Raji (cell line): Measurements from ENCODE around the gene FARP1.

Experiments
- POLR2A ChIP-seq: IDR thresholded peaks from 2 replicates; pipeline ENCODE4 v1.6.1; 2011; ENCODE audit warnings: low read depth, low read length, control low read depth; ENCODE audit not compliant: insufficient read depth

Gene FARP1

DNA sequence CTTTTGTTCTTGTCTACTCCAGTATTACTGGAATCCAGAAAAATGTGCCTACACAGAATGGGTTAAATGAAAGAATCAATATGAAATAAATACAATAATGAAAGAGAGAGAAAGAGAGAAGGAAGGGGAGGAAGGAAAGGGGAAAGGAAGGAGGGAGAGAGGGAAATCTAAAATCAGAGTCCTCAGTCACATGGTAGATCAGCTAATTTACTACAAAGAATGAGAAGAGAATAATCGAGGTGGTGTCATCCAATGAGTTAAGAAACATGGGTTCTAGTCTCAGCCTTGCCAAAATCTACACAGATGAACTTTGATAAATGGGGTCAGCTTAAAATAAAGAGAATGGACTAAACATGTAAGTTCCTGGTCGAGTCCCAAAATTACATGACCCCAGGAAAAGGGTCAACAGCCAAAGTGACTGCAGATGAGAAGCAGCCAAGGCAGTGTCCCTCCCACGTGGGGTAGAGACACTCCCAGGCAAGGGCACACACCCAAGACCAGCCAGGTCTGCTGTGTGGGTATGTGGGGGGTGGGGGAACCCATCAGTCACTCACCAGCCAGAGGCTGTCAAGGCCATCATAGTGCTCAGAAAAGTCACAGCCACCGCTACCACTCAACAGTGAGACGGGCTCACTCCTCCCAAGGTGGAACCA lies 330.4 kb downstream of the FARP1 start:
- TF ChIP-seq POLR2A, result no peak

DNA sequence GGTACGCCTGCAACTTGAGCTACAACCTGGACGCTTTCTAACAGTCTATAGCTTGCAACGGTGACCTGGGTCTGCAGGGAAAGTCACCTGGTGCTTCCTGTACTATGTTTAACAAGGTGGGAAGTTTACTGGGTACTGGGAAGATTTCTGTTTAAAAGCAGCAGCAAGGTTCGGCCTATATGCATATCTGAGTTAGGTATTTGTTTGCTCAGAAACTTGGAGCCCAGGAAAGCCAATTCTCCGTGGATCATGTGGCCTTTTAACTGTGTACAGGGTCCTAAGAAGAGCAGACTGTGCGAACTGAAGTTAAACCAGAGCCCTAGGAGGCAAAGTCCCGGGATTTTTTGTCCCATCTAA lies 330.9 kb downstream of the FARP1 start:
- TF ChIP-seq POLR2A, result no peak

DNA sequence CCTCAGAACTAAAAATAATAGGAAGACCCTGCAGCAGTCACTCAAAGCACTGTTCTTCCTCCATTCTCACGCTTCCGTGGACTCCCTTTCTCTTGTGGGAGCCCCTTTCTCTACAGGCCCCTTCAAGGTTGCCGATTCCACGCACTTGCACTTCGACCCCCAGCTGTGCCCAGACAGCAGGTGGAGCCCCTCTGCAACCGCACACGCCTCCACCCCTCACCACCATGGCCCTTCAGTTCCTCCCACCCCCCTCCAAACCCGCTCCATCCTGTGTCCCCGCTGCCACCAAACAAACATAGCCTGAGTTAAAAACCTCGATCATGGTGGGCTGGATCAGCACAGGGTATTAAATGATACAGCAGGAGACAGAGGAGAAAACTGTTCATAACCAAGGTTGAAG lies 331.4 kb downstream of the FARP1 start:
- no peak for TF ChIP-seq POLR2A

GRCh38 chr13:98474761-98475160 lies 331.9 kb downstream of the FARP1 start:
- no peak for TF ChIP-seq POLR2A

- TF ChIP-seq POLR2A, result no peak
These were observed 332.6 kb downstream of the FARP1 start for GRCh38 chr13:98475522-98475921.

GRCh38 chr13:98476106-98476505 lies 333.2 kb downstream of the FARP1 start:
- no peak for TF ChIP-seq POLR2A

- TF ChIP-seq POLR2A, result no peak
These were observed 333.7 kb downstream of the FARP1 start for GRCh38 chr13:98476538-98476966.

- TF ChIP-seq POLR2A, result no peak
These were observed 335.6 kb downstream of the FARP1 start for GRCh38 chr13:98478189-98479129.

DNA sequence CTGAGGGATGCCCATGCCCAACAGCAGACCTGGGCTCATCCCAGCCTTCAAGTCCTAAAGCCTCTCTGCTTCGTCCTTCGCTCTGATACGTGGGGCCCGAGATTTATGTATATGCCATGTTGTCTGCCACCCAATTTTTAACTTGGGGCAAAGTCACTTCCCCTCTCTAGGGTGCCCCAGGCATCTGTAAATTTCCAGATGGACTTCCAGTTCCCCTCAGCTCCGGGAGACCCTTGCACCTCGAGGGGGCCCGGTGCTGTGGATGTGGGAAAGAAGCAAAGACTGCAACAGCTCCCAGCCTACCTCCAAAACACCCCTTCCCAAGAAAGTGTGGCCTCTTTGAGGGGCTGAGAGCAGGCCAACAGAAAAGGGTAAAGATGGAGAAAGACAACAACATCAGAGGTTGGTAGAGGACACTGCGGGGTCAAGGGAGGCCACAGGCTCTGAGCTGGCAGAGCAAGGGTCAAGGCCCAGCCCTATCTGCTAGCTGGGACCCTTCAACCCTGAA lies 336.7 kb downstream of the FARP1 start:
- no peak for TF ChIP-seq POLR2A

DNA sequence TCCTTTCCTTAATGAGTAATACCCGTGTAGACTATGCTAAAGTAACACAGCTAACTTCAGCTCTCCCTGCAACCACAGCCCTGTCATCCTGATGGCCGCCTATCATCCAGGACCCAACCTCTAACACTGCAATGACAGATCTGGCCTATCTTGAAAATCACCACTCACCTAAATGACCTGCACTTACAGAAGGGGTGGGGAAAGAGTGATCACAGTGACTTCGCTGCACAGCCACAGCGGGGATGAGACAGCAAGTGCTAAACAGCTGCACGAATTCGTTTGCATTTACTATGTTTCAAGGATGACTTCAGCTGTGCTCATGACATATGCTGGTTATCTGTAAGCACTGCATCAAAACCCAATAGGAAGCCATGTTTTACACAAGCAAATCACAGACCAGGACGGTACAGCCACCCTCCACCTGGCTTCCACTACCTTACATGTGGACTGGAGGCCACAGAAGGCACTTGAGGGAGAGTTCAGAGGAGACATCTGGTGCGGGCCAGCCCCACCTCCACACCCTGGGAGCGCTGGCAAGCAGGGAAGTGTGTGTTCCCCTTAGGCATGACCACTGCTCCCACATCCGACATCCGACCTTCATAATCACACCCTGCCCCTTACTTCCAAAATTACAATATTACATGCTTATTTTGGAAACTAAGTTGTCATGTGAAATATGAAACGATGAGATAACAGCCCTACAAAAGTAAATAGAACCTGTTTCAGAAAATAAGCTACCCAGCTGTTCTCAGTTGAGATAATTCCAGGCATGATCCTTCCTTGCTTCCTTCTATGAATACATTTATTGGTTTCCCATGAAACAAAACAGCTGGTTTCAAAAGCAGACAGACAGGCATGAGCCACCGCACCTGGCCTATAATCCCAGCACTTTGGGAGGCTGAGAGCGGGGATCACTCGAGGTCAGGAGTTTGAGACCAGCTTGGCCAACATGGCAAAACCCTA lies 338.3 kb downstream of the FARP1 start:
- TF ChIP-seq POLR2A, result no peak

GRCh38 chr13:98482476-98483444 lies 339.9 kb downstream of the FARP1 start:
- TF ChIP-seq POLR2A, result no peak

- no peak for TF ChIP-seq POLR2A
These were observed 340.9 kb downstream of the FARP1 start for GRCh38 chr13:98483601-98484288.

DNA sequence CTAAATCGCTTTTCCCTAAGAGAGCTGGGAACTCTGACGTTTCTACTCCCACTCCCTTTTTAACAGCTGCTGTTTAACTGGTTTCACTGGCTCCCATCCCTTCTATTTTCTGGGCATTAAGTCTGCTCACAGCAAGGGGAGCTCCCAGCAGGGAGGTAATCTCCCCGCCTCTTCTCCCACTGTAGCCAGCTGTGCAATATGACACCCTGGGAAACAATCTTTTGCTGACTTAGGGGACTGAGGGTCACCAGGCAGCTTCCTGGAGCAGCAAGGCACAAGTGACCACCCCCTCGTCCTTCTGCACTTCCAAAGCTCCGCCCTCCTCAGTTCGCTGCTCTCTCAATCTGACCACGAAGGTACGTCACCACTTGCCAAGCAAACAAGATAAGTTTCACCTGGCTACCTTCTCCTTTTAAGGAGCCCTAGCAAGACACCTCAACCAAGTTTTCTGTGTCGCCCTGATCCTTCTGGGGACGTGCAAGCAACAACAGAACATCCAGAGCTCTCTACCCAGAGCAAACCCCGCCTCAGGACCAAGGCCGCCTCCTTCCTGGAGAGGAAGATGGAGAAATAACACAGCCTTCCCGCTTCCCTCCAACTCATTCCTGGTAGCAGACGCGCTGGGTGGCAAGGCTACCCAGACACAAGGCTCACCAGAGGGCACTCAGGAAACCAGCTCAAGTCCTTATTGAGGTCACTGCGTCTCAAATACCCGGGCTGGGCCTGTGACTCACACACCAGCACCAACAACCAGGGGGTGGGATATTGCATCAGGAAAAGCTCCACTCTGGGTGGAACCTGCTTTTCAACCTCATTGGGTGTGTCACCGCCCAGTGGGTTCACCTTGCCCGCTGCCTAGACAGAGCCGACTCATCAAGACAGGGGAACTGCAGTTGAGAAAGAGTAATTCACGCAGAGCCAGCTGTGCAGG lies 341.7 kb downstream of the FARP1 start:
- TF ChIP-seq POLR2A, result no peak

- no peak for TF ChIP-seq POLR2A
These were observed 342.7 kb downstream of the FARP1 start for GRCh38 chr13:98485561-98485960.
